HepG2 (cell line): ENCODE results near the gene SERHL2. TPM values are rescaled to one million over a fixed set of nuclear protein-coding genes. Genes with fewer than 3 reads are reported as not detected.

ENCODE experiments used
- FOSL2 ChIP-seq: sonication (generic); formaldehyde crosslinking; IDR thresholded peaks from 2 replicates; pipeline ENCODE4 v1.4.0; 2020; ENCODE audit warnings: missing genetic modification reagents
- HNF1A ChIP-seq, 2 experiments: sonication (generic) in 1 of 2; formaldehyde crosslinking in 1 of 2; IDR thresholded peaks; 2 replicates each; pipeline versions ENCODE4 v1.4.0 to v1.6.1; 2016 to 2020; ENCODE audit warnings: borderline replicate concordance in 1 of 2, low read depth in 1 of 2, mild to moderate bottlenecking in 1 of 2, missing genetic modification reagents in 1 of 2
- KMT2A ChIP-seq: sonication (generic); formaldehyde crosslinking; IDR thresholded peaks from 2 replicates; pipeline ENCODE4 v1.4.0; 2020; ENCODE audit warnings: missing genetic modification reagents
- MAZ ChIP-seq, 2 experiments: sonication (generic) in 1 of 2; formaldehyde crosslinking in 1 of 2; IDR thresholded peaks; 2 replicates each; pipeline versions ENCODE4 v1.5.0 to v1.6.1; 2012 to 2020; ENCODE audit warnings: low read depth in 2 of 2, mild to moderate bottlenecking in 2 of 2, borderline replicate concordance in 1 of 2, improper control_type of control experiment in 1 of 2, low read length in 1 of 2, missing genetic modification reagents in 1 of 2, moderate library complexity in 1 of 2
- polyA plus RNA-seq, 8 experiments: library from polyadenylated mRNA; depleted of rRNA in 3 of 8; stranded (reverse) in 7 of 8; unstranded in 1 of 8; fragments of >200 nt; fragmentation: Illumina TruSeq in 4 of 8; extraction: Trizol in 4 of 8; gene quantifications; 2 replicates each; pipeline versions ENCODE4 v1.2.1 to v1.2.3, GENCODE V29; 2011 to 2016; ENCODE audit warnings: low read depth in 4 of 8, missing spikeins in 1 of 8, mixed read lengths in 1 of 8; ENCODE audit not compliant: insufficient read depth in 1 of 8
- total RNA-seq, 5 experiments: library from RNA; depleted of rRNA; stranded (reverse); fragments of >200 nt; fragmentation: Illumina TruSeq; extraction: Trizol; gene quantifications; 2 replicates each; pipeline ENCODE4 v1.2.3, GENCODE V29; 2016; ENCODE audit warnings: low read depth in 1 of 5
- TF ChIP-seq, protein P1 (sequence below): sonication (generic); formaldehyde crosslinking; IDR thresholded peaks from 2 replicates; pipeline ENCODE4 v1.5.1; 2020; ENCODE audit warnings: mild to moderate bottlenecking, missing genetic modification reagents, moderate library complexity
- TF ChIP-seq, protein P2 (sequence below): sonication (generic); formaldehyde crosslinking; IDR thresholded peaks from 2 replicates; pipeline ENCODE4 v1.5.0; 2020; ENCODE audit warnings: missing genetic modification reagents
- TF ChIP-seq, protein P3 (sequence below): sonication (generic); formaldehyde crosslinking; IDR thresholded peaks from 2 replicates; pipeline ENCODE4 v1.4.0; 2020; ENCODE audit warnings: mild to moderate bottlenecking, missing genetic modification reagents
- TF ChIP-seq, protein P4 (sequence below): sonication (generic); formaldehyde crosslinking; conservative IDR thresholded peaks from 2 replicates; pipeline ENCODE4 v1.4.0; 2020; ENCODE audit warnings: missing genetic modification reagents

SERHL2 gene
- total and polyA plus RNA-seq, 2 of the 13 experiments (the other 11 are each of a cell fraction or from before 2014, with no cell fraction given) = 1.0 to 1.8 TPM

DNA sequence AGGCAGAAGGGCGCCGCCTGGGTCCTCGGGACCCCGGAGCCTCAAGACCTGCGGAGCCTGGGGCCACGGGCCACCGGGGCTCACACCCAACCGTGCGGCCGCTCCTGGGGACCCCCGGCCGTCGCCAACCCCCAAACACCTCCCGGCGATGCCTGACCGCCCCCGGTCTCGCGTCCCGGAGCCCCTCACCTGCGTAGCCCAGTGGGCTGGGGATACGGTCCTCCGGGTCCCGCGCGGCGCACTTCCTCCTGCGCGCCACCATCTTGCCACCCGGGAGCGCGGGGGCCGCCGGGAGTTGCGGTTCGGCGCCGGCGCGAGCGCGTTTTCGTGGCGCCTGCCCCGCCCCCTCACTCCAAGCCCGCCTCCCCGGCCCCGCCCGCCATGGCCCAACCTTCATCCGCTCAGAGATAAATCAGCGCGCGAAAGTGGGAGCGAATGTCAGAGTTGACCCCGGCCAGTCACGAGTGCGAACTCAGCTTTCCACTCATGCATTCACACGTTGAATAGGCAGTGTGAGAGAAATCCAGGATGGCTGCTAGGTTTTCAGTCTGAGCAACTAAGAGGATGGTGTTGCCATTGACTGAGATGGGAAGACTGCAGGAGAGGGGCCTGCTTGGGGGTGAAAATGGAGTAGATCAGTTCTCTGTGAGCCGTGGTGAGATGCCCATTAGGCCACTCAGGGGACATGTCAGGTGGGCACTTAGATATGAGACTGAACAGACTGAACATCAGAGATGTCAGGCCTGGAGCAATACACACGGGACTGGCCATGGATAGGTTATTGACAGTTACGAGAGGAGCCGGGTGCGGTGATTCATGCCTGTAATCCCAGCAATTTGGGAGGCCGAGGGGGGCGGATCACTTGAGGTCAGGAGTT is 34.0 kb upstream of the SERHL2 start, which contains the start of gene RRP7A (continued):
- TF ChIP-seq, protein P1, sequence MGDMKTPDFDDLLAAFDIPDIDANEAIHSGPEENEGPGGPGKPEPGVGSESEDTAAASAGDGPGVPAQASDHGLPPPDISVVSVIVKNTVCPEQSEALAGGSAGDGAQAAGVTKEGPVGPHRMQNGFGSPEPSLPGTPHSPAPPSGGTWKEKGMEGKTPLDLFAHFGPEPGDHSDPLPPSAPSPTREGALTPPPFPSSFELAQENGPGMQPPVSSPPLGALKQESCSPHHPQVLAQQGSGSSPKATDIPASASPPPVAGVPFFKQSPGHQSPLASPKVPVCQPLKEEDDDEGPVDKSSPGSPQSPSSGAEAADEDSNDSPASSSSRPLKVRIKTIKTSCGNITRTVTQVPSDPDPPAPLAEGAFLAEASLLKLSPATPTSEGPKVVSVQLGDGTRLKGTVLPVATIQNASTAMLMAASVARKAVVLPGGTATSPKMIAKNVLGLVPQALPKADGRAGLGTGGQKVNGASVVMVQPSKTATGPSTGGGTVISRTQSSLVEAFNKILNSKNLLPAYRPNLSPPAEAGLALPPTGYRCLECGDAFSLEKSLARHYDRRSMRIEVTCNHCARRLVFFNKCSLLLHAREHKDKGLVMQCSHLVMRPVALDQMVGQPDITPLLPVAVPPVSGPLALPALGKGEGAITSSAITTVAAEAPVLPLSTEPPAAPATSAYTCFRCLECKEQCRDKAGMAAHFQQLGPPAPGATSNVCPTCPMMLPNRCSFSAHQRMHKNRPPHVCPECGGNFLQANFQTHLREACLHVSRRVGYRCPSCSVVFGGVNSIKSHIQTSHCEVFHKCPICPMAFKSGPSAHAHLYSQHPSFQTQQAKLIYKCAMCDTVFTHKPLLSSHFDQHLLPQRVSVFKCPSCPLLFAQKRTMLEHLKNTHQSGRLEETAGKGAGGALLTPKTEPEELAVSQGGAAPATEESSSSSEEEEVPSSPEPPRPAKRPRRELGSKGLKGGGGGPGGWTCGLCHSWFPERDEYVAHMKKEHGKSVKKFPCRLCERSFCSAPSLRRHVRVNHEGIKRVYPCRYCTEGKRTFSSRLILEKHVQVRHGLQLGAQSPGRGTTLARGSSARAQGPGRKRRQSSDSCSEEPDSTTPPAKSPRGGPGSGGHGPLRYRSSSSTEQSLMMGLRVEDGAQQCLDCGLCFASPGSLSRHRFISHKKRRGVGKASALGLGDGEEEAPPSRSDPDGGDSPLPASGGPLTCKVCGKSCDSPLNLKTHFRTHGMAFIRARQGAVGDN (CRISPR knock-in tag) = peak; percentile 66
- peak; percentile 50; the same call in 1 of the 2 replicates for TF ChIP-seq MAZ (IDR thresholded peaks at IDR 0.05; ENCODE audit: borderline replicate concordance, low read depth, low read length)
- no peak; the same call in 1 of the 2 replicates for TF ChIP-seq MAZ (CRISPR knock-in tag; IDR thresholded peaks at IDR 0.05; ENCODE audit: low read depth)
- TF ChIP-seq KMT2A (CRISPR knock-in tag) = peak; percentile 41; the same call in 1 of the 2 replicates
- no peak for TF ChIP-seq HNF1A (IDR thresholded peaks at IDR 0.05; ENCODE audit: low read depth)
- 0 out of 2 replicates have a peak, but pooled peaks have one; percentile 3 for TF ChIP-seq HNF1A (CRISPR knock-in tag; IDR thresholded peaks at IDR 0.05; ENCODE audit: borderline replicate concordance)
- peak; percentile 76 for TF ChIP-seq FOSL2 (CRISPR knock-in tag)
- TF ChIP-seq, protein P2, sequence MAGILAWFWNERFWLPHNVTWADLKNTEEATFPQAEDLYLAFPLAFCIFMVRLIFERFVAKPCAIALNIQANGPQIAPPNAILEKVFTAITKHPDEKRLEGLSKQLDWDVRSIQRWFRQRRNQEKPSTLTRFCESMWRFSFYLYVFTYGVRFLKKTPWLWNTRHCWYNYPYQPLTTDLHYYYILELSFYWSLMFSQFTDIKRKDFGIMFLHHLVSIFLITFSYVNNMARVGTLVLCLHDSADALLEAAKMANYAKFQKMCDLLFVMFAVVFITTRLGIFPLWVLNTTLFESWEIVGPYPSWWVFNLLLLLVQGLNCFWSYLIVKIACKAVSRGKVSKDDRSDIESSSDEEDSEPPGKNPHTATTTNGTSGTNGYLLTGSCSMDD = no peak
- TF ChIP-seq, protein P3, sequence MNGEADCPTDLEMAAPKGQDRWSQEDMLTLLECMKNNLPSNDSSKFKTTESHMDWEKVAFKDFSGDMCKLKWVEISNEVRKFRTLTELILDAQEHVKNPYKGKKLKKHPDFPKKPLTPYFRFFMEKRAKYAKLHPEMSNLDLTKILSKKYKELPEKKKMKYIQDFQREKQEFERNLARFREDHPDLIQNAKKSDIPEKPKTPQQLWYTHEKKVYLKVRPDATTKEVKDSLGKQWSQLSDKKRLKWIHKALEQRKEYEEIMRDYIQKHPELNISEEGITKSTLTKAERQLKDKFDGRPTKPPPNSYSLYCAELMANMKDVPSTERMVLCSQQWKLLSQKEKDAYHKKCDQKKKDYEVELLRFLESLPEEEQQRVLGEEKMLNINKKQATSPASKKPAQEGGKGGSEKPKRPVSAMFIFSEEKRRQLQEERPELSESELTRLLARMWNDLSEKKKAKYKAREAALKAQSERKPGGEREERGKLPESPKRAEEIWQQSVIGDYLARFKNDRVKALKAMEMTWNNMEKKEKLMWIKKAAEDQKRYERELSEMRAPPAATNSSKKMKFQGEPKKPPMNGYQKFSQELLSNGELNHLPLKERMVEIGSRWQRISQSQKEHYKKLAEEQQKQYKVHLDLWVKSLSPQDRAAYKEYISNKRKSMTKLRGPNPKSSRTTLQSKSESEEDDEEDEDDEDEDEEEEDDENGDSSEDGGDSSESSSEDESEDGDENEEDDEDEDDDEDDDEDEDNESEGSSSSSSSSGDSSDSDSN (CRISPR knock-in tag) = peak; percentile 26; the same call in 1 of the 2 replicates
- TF ChIP-seq, protein P4, sequence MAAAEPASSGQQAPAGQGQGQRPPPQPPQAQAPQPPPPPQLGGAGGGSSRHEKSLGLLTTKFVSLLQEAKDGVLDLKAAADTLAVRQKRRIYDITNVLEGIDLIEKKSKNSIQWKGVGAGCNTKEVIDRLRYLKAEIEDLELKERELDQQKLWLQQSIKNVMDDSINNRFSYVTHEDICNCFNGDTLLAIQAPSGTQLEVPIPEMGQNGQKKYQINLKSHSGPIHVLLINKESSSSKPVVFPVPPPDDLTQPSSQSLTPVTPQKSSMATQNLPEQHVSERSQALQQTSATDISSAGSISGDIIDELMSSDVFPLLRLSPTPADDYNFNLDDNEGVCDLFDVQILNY = peak; percentile 66; the same call in 1 of the 2 replicates
